ENCODE data around the gene ATP8B3.

DNA sequence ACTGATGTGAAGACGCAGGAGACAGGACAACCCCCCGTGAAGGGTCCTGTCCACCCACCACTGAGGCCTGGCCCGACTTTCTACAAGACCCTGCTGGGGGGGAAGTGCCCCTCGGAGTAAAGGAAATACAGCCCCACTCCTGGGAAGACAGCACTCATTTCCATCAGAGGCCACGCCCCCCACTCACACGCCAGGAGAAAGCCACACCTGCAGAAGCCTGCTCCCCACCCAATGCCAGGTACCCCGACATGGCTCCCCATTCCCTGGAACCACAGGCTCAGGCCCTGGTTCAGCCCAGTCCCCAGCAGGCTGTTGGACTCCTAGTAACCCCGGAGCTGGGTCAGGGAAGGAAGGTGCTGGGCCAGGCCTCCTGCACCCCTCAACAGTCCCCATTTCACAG, 10.9 kb upstream of the ATP8B3 start:
- TF ChIP-seq, protein P1, sequence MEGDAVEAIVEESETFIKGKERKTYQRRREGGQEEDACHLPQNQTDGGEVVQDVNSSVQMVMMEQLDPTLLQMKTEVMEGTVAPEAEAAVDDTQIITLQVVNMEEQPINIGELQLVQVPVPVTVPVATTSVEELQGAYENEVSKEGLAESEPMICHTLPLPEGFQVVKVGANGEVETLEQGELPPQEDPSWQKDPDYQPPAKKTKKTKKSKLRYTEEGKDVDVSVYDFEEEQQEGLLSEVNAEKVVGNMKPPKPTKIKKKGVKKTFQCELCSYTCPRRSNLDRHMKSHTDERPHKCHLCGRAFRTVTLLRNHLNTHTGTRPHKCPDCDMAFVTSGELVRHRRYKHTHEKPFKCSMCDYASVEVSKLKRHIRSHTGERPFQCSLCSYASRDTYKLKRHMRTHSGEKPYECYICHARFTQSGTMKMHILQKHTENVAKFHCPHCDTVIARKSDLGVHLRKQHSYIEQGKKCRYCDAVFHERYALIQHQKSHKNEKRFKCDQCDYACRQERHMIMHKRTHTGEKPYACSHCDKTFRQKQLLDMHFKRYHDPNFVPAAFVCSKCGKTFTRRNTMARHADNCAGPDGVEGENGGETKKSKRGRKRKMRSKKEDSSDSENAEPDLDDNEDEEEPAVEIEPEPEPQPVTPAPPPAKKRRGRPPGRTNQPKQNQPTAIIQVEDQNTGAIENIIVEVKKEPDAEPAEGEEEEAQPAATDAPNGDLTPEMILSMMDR (conservative IDR thresholded peaks at IDR 0.05 in 1 of 2, IDR thresholded peaks at IDR 0.05 in 1 of 2; ENCODE audit: low read depth in 1 of 2, low read length in 2 of 2) = no peak
- TF ChIP-seq EZH2 (IDR thresholded peaks at IDR 0.05; ENCODE audit: low read length, missing control alignments) = no peak

Measured in fibroblast of lung (primary cell).